ENCODE measurements around the gene CLDN4. TPM values are rescaled to one million over a fixed set of nuclear protein-coding genes. Genes with fewer than 3 reads are reported as not detected.

The CLDN4 gene
- total and polyA plus RNA-seq, 9 of the 15 experiments (the other 6 are each of a cell fraction or from before 2014, with no cell fraction given) = 0.05 to 0.60 (median 0.06) TPM; not detected in 3

- TF ChIP-seq RBFOX2 (IDR thresholded peaks at IDR 0.05; ENCODE audit: low read depth, low read length) = no peak
- TF ChIP-seq ESRRB (CRISPR knock-in tag; IDR thresholded peaks at IDR 0.05; ENCODE audit: borderline replicate concordance) = no peak
- TF ChIP-seq PRMT5 (CRISPR knock-in tag; IDR thresholded peaks at IDR 0.05) = no peak
- no peak for TF ChIP-seq POLR2H (tag; IDR thresholded peaks at IDR 0.05; ENCODE audit: low read depth)
- no peak for TF ChIP-seq HMGXB4 (CRISPR knock-in tag; IDR thresholded peaks at IDR 0.05)
- TF ChIP-seq PTBP1 (IDR thresholded peaks at IDR 0.05; ENCODE audit: low read depth, low read length) = no peak
- no peak for TF ChIP-seq KDM4B (IDR thresholded peaks at IDR 0.05; ENCODE audit: borderline replicate concordance in 2 of 2, low read depth in 1 of 2)
- no peak for TF ChIP-seq ZNF444 (CRISPR knock-in tag; IDR thresholded peaks at IDR 0.05)
- no peak for TF ChIP-seq RFX7 (CRISPR knock-in tag; IDR thresholded peaks at IDR 0.05)
- TF ChIP-seq ZNF518B (CRISPR knock-in tag; IDR thresholded peaks at IDR 0.05) = no peak
- peak; percentile 92 for TF ChIP-seq SOX6 (IDR thresholded peaks at IDR 0.05)
- TF ChIP-seq NKRF (IDR thresholded peaks at IDR 0.05; ENCODE audit: borderline replicate concordance) = no peak; the same call in 1 of the 2 replicates
- no peak for TF ChIP-seq RREB1 (CRISPR knock-in tag; IDR thresholded peaks at IDR 0.05)
Measured at GRCh38 chr7:73851410-73852338, 20.9 kb downstream of the CLDN4 start (continued).

All from K562 (cell line).